GM21360 (cell line): ENCODE measurements around the gene SLC12A1.
"Not testable (repeated sequence)": the region's sequence is repeated elsewhere in the genome, so short reads cannot be mapped to it uniquely, and the experiment has no call there.

Source experiments
- ATAC-seq: cut with Tn5 transposase; IDR thresholded peaks from one replicate; pipeline ENCODE4 v1.9.1; 2021; ENCODE audit warnings: mild to moderate bottlenecking, moderate library complexity; ENCODE audit not compliant: unreplicated experiment

The SLC12A1 gene

DNA sequence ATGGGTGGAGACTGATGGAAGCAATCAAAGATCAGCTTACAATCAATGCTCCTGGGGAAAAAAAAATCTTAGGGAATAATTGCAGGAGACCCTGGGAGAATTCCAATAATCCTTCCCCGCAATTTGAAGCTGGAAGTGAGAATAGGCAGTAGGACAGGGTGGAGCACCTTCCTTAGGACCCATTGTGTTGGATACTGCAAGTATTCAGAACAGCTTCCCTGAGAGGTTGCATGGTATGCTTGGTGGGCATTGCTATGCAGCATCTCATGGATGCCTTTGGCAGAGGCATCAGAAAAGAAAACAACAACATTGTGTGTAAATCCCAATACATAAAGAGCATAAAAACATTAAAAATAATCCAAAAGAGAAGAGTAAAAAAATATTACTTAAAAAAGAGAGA, 100.5 kb downstream of the SLC12A1 start:
- no peak for ATAC-seq

DNA sequence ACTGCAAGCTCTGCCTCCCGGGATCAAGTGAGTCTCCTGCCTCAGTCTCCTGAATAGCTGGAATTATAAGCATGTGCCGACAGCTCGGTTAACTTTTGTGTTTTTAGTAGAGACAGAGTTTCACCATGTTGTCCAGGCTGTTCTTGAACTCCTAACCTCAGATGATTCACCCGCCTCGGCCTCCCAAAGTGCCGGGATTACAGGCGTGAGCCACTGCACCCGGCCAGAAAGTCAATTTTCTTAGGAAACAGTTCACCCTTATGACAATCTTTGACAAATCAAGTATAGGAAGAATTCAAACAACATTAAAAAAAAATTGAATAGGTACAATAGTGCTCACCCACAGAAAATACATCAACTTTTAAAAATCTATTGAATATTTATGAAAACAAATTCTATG, 101.5 kb downstream of the SLC12A1 start:
- ATAC-seq, result no peak

DNA sequence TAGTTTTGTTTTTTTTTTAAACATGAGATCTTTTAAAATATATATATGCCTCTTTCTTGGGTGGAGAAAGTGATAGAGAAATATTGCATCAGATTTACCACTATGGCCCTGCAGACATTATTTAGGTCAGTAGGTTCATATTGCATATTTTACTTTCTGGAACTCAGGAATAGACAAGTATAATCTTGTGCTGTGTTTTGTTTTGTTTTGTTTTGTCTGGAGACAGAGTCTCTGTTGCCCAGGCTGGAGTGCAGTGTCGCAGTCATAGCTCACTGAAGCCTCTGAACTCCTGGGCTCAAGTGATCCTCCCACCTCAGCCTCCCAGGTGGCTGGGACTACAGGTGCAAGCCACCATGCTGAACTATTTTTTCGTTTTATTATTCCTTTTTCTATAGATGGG, 103.6 kb downstream of the SLC12A1 start:
- no peak for ATAC-seq

DNA sequence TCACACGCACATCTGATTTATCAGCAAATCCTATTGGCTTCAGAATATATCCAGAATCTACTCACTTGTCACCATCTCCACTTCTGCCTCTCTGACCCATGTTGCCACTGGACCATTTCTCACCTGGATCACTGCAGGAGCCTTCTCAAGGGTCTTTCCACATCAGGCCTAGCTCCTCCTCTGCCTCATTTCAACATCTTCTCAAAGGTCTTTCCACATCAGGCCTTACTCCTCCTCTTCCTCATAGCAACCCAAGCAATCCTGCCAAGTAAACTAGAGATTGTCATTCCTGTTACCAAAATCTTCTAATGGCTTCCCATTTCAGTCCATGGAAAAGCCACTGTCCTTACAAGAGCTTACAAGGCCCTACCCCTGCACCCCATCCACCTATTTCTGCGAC, 107.1 kb downstream of the SLC12A1 start:
- no peak for ATAC-seq

DNA sequence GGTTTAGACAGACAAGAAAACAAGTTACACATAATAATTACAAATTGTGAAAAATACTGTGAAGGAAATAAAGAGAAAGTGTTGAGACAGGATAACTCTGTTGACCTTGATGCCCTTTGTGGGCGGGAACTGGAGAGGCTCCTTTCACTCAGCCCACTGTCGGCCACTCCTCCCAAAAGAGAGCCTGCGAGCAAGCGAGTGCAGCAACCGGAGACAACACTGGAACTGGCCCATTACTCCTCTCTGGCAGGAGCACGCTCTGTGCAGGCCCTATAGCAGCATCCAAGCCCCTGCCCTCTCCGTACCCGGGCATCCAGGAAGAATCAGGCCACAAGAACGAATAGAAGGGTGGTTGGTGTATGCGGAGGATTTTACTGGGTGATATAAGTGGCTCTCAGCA, 108.9 kb downstream of the SLC12A1 start:
- ATAC-seq, result no peak

DNA sequence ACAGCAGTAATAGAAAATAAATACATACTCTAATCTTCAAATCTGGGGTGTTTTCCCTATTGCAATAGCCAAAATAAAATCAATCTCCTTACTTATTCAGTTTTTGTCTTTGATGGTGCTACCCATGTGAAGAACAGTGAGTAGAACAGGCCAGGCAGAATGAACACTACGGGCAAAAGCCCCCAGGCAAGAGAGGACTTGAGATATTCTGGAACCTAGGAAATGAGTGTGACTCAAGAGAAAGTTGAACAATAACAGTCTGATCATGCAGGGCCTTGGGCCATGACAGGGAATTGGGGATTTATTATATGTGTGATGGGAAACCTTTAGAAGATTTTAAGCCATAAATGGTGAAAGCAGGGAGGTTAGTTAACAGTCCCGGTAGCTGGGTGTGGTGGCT, 111.1 kb downstream of the SLC12A1 start:
- no peak for ATAC-seq

DNA sequence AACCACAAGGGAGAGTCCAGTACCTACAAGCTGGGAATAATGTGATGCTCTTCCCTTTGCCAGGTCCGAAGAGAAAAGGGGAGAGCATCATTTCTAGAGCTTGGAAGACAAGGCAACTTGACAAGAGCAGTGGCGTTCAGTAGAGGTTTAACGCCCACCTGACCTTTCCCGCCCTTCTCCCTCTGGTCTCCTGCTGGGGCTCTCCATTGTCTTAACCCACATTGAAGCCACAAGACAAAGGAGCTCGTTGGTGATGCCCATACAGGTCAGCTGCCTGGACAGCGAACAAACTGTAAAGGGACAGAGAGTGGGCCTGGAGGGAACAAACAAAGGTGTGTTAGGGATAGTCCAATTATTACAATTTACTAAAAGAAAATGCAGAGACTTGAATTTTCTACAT, 112.0 kb downstream of the SLC12A1 start:
- no peak for ATAC-seq

DNA sequence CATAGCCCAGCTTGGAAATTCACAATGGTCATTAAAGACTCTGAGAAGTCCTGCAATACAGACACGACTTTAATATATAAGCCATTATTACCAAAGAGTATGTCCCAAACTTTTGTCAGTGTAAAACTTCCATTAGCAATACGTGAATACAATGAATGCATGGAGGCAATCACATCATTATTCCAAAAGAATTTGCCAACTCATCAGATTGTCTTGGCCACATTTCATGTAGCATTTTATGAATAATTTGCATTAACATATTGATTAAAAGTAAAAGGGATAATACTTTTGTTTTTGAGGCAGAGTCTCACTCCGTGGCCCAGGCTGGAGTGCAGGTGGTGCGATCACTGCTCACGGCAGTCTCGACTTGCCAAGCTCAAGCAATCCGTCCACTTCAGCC, 117.2 kb downstream of the SLC12A1 start:
- no peak for ATAC-seq

DNA sequence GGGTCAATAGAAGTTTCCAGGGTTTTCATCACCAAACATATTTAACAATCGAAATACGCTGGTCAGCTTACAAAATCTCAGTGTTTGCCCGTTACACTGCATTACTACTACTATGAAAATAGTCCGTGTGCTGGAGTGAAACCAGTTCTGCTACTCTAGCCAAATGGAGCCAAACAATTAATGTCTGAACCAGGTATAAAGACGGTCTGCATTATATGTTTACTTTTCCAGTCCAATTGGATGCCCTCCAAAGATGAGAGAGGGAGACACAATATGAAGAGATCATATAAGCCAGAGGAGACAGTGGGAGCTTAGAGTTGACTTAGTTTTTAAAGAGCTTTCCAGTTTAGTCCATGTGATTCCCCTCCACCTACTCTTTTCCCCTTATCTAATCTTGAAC, 118.8 kb downstream of the SLC12A1 start:
- ATAC-seq, result no peak

DNA sequence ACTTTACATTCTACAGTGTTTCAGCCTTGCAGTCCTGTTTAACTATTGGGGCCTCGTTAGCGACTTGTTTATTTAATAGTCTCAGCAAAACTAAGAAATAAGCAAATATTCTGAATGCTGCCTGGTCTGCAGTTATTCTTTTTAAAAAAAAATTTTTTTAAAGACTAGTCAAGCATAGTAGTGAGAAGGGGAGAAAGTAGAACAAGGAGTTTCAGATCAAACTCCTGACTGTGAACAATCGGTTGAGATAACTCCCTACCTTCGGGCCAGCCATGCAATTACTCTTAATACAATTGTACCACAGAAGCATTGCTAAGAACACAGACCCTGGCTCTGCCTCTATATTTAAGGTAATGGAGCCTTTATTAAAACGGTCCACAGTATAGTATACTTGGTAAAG, 119.3 kb downstream of the SLC12A1 start:
- ATAC-seq, result no peak

DNA sequence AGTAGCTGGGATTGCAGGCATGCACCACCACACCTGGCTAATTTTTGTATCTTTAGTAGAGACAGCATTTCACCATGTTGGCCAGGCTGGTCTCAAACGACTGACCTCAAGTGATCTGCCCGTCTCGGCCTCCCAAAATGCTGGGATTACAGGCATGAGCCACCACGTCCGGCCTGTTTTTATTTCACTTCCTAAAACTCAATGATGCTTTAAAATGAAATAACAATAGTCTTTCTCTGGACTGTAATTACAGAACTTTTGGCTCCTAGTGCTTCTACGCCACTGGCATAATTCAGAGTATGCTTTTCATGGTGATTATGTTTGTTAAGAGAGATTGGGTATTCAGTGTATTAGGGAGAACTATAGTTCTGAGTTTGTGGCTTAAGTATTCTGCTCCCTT, 120.1 kb downstream of the SLC12A1 start:
- not testable (repeated sequence) for ATAC-seq

DNA sequence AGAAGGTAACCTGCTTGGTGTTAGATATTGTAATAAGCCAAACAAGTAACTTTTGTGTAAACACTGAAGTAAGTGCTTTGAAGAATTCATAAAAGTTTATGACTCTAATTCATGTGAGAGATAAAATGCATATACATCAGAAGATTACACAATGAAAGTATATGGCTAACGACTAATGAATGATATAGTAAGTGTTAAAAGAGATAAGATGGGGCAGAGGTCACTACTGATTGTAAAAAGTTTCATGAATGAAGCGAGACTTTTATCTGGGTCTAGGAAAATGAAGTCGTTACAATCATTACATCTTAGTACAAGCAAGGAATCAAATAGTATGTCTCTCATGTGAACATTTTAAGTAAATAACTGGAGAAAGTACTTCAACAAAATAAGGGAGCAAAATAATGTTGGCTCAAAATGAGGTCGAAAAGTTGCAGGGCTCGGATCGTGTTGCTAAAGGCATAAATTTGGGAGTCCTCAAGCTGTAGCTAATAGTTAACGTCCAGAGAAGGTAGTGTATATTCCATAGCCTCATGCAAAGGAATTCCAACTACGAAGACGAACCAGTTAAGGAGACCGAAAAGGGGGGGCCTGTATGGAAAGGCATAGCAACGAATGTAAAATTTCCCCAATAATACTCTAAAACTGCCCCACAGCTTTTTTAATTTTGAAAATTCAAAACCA, 124.1 kb downstream of the SLC12A1 start:
- ATAC-seq, result no peak

DNA sequence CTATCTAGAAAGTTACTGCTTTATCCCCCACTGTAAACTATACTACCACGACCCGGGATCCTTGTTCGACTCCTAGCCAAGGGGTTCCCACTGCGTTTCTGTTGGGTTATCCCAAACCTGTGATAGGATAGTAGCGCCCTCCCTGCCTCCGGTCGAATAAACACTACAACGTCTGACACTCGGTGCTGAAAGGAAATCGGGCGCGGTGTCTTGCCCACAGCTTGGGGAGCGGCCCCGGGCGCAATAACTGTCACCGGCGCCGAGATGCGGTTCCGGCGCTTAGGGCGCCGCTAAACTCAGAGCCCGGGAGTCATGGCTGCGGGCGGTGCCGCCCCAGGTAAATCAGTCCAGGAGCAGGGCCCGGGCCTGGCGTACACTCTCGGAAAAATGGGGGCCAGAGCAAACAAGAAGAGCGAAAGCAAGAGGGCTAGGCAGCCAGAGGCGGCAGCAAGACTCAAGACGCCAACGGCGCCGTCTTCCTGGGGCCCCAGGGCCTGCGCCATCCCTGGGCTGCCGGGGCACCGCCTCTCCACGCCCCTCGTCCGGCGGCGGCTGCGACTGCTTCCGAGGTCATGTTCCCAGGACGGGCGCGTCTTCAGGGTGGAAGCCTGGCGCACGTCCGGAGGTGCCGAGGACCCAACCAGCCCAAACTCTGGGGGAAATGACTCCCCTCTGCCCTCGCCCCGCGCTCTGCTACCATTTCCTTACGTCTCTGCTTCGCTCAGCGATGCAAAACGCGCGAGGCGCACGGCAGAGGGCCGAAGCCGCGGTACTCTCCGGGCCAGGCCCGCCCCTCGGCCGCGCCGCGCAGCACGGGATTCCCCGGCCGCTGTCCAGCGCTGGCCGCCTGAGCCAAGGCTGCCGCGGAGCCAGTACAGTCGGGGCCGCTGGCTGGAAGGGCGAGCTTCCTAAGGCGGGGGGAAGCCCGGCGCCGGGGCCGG, 125.0 kb downstream of the SLC12A1 start, which contains the start of gene DUT:
Gene DUT (plus strand): TSS at position 575 of the 941 bp plus-strand sequence. CDS start 87 bp downstream, at position 662.
- ATAC-seq, result peak; percentile 78

DNA sequence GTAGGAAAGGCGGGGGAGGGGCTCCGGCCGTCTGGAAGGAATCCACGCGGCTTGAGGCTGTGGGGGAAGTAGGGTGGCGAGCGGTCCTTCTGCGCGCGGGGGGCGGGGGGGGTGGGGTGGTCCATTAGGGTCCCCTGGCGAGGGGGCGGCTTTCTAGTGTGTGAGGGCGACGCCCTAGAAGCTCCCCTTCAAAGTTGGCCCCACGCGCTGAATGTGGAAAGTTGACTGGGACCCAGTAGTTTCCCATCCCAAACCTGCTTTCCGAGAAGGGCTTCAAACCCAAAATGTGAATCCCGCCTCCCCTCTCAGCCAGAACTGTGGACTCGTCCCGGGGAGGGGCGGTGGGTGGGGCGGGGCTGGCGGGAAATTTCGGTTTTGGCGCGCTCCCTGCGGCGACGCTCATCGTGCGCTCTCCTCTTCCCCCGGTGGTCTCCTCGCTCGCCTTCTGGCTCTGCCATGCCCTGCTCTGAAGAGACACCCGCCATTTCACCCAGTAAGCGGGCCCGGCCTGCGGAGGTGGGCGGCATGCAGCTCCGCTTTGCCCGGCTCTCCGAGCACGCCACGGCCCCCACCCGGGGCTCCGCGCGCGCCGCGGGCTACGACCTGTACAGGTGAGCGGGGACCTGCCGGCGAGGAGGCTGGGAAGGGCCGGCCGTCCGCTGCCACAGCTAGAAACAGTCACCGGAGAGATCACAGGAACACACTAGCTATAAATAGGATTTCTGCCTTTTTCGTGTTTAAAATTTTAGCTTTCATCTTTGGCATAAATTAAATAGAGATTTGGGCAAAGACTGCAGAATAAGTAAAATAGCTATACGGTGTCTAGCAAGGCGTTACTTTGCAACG, 125.9 kb downstream of the SLC12A1 start:
- peak; percentile 35 for ATAC-seq

DNA sequence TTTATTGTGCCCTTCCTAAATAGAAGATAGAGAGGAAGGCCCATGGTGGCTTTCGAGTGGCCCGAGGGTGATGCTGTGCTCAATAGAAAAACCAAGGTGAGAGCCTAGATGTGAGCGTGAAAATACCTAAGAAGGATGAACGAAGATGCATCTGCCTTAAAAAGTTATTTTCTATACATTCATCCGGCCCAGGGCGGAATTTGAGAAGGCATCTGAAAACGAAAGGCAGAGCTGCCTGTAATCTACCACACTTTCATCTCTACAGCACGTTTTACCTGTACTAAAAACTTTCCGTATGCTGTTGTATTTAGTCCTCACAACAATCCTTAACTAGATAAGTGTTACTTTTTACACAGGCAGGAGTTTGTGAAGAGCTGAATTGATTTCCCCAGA, 126.5 kb downstream of the SLC12A1 start:
- ATAC-seq, result no peak

DNA sequence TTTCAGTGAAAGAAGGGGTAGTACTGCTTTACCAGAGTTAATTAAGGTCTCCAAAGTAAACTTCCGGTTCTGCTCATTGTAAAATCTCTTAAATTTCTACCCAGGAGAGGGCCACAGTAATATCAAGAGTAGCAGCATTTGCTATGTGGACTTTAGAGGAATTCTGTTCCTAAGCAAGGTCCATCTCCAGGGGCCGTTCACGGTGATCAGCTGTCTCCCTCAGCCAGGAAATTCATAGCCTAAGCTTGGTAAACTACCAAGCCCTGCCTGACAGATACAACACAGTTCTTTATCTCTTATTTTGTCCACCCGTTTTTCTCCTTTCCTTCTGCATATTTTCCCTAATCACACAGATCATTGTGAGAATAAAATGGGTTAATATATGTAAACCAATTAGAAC, 127.4 kb downstream of the SLC12A1 start:
- ATAC-seq, result no peak

DNA sequence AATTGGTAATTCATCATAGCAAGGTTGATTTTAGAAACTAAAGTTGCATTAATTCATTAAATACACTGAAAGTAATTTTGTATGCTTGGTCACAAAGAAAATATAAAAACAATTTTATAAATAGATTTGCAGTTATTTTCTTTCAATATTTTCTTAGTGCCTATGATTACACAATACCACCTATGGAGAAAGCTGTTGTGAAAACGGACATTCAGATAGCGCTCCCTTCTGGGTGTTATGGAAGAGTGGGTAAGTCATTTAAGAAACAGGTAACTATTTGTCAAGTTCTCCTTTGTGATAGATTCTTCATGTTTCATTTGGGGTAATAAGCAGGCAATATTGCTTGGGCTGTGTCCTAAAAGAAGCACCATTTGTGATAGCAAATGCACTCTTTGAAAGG, 128.2 kb downstream of the SLC12A1 start:
- no peak for ATAC-seq

DNA sequence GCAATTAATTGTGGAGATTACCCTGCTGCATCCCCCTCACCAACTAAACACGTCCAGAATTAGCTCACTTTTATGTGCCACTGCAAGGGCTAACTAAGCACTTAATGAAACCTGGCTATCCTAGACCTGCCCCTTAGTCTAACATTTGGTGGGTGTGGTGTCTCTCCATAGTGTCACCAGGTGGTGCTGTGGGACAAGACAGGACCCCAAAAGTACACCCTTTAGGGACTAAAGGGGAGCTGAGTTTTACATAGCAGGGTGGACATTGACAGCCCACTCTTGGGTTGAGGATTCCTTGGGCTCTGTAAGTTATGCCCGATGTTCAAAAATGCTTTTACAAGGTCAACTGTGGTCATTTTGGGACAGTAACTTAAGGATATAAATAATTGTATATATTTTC, 130.8 kb downstream of the SLC12A1 start:
- no peak for ATAC-seq

DNA sequence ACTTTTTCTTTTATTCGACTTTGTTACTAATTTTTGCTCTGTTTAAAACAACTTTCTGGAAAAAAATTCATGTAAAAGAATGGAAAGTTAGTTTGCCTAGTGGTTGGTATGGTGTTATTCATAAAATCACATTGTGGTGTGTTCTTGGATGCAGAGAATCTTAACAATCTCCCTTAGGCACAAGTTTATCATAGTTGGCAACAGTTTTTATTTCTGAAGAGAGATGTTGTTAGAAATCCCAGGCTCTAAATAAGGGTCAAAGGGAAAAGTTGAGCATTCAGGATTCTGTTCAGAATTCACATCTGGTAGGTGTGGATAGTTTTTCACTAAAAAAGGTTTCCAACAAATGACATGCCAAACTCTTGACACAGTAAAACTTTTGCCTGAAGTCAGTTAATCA, 131.5 kb downstream of the SLC12A1 start:
- ATAC-seq, result no peak

DNA sequence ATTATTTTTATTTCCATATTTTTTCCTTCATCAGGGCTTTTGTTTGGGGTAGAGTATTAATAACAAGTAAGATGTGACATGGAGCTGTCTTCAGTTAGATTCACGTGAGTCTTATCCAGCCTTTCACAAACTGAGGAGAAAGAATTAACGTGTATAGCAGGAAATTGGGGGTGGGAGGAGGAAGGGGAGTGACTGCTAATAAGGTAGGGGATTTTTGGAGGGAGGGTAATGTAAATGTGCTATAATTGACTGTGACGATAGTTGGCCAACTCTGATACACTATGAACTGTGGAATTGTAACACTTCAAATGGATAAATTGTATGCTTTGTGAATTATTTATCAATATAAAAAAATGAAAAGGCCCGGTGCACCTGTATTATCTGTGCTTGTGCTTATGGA, 134.0 kb downstream of the SLC12A1 start:
- no peak for ATAC-seq

DNA sequence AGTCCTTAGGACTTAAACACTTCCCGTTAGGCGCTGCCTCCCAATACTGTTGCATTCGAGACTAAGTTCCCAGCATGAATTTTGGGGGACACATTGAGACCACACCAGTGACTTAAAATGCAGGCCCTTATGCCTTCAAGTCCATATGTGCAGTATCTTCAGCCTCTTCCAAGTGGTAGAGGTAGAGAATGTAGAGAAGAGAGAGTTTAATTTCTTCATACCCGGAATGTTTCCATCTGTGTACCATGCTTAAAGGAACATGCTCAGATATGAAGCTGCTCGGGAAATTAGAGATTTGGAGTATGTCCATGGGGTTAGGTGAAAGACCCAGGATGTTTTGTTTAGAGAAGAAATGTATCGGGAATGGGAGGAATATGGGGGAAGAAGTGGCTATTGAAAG, 137.8 kb downstream of the SLC12A1 start:
- no peak for ATAC-seq
